HepG2 (cell line): ENCODE data around the gene MIB2. TPM values are rescaled to one million over a fixed set of nuclear protein-coding genes. Genes with fewer than 3 reads are reported as not detected.
A peak's percentile ranks its signal among the peaks of the same experiment; 100 is the strongest.

Experiments used
- CEBPG ChIP-seq: IDR thresholded peaks from 2 replicates; pipeline ENCODE4 v1.6.1; 2016
- CREB1 ChIP-seq, 2 experiments: fragments of 450-650 bp in 1 of 2; IDR thresholded peaks; 2 replicates each; pipeline ENCODE4 v1.6.1; 2016 to 2017; ENCODE audit warnings: control low read depth in 1 of 2, mild to moderate bottlenecking in 1 of 2, missing compliant biosample characterization in 1 of 2, missing genetic modification characterization in 1 of 2
- FOXK2 ChIP-seq: fragments of 450-650 bp; IDR thresholded peaks from 2 replicates; pipeline ENCODE4 v1.6.1; 2016
- HOXA3 ChIP-seq: sonication (generic); formaldehyde crosslinking; IDR thresholded peaks from 2 replicates; pipeline ENCODE4 v1.5.0; 2020; ENCODE audit warnings: missing genetic modification reagents
- KLF12 ChIP-seq: sonication (generic); formaldehyde crosslinking; IDR thresholded peaks from 2 replicates; pipeline ENCODE4 v1.4.0; 2020; ENCODE audit warnings: missing genetic modification reagents, borderline replicate concordance
- NCOA2 ChIP-seq: sonication (generic); formaldehyde crosslinking; IDR thresholded peaks from 2 replicates; pipeline ENCODE4 v1.8.0; 2022; ENCODE audit warnings: inconsistent platforms
- NCOR1 ChIP-seq: fragments of 200-600 bp; sonication (generic); IDR thresholded peaks from 2 replicates; pipeline ENCODE4 v1.7.0; 2017; ENCODE audit warnings: antibody characterized with exemption, low read length, borderline replicate concordance
- ONECUT2 ChIP-seq: sonication (generic); formaldehyde crosslinking; IDR thresholded peaks from 2 replicates; pipeline ENCODE4 v1.4.0; 2020; ENCODE audit warnings: missing genetic modification reagents
- POGK ChIP-seq: sonication (generic); formaldehyde crosslinking; conservative IDR thresholded peaks from 2 replicates; pipeline ENCODE4 v1.8.0; 2022; ENCODE audit warnings: mild to moderate bottlenecking, moderate library complexity, missing genetic modification reagents
- RARG ChIP-seq: sonication (generic); formaldehyde crosslinking; IDR thresholded peaks from 2 replicates; pipeline ENCODE4 v1.4.0; 2020; ENCODE audit warnings: low read depth, mild to moderate bottlenecking, missing genetic modification reagents
- RFX5 ChIP-seq: IDR thresholded peaks from 2 replicates; pipeline ENCODE4 v1.6.1; 2011; ENCODE audit warnings: low read depth, low read length, improper control_type of control experiment
- SAP130 ChIP-seq: IDR thresholded peaks from 2 replicates; pipeline ENCODE4 v1.6.1; 2016; ENCODE audit warnings: low read depth
- SRF ChIP-seq: IDR thresholded peaks from 2 replicates; pipeline ENCODE4 v1.6.1; 2011; ENCODE audit warnings: mild to moderate bottlenecking, low read depth, low read length, moderate library complexity
- STAG1 ChIP-seq: sonication (generic); formaldehyde crosslinking; IDR thresholded peaks from 2 replicates; pipeline ENCODE4 v1.4.0; 2020; ENCODE audit warnings: missing genetic modification reagents
- ZFP37 ChIP-seq: sonication (generic); formaldehyde crosslinking; IDR thresholded peaks from 2 replicates; pipeline ENCODE4 v1.4.0; 2020; ENCODE audit warnings: missing genetic modification reagents, borderline replicate concordance
- ZFY ChIP-seq: sonication (generic); formaldehyde crosslinking; IDR thresholded peaks from 2 replicates; pipeline ENCODE4 v1.4.0; 2020; ENCODE audit warnings: missing genetic modification reagents
- ZNF652 ChIP-seq: IDR thresholded peaks from 2 replicates; pipeline ENCODE4 v1.6.1; 2016; ENCODE audit warnings: low read depth, borderline replicate concordance
- ZNF704 ChIP-seq: sonication (generic); formaldehyde crosslinking; IDR thresholded peaks from 2 replicates; pipeline ENCODE4 v1.8.1; 2023; ENCODE audit warnings: mild to moderate bottlenecking, inconsistent platforms, moderate library complexity, missing genetic modification reagents, borderline replicate concordance
- ZNF781 ChIP-seq: sonication (generic); formaldehyde crosslinking; IDR thresholded peaks from 2 replicates; pipeline ENCODE4 v1.5.1; 2020; ENCODE audit warnings: borderline replicate concordance, mild to moderate bottlenecking, missing genetic modification reagents; ENCODE audit errors: not compliant biosample characterization
- polyA plus RNA-seq, 8 experiments: library from polyadenylated mRNA; depleted of rRNA in 3 of 8; stranded (reverse) in 7 of 8; unstranded in 1 of 8; fragments of >200 nt; fragmentation: Illumina TruSeq in 4 of 8; extraction: Trizol in 4 of 8; gene quantifications; 2 replicates each; pipeline versions ENCODE4 v1.2.1 to v1.2.3, GENCODE V29; 2011 to 2016; ENCODE audit warnings: low read depth in 4 of 8, missing spikeins in 1 of 8, mixed read lengths in 1 of 8; ENCODE audit not compliant: insufficient read depth in 1 of 8
- total RNA-seq, 5 experiments: library from RNA; depleted of rRNA; stranded (reverse); fragments of >200 nt; fragmentation: Illumina TruSeq; extraction: Trizol; gene quantifications; 2 replicates each; pipeline ENCODE4 v1.2.3, GENCODE V29; 2016; ENCODE audit warnings: low read depth in 1 of 5
- TF ChIP-seq, protein P1 (sequence below): sonication (generic); formaldehyde crosslinking; IDR thresholded peaks from 2 replicates; pipeline ENCODE4 v1.5.1; 2020; ENCODE audit warnings: mild to moderate bottlenecking, missing genetic modification reagents, borderline replicate concordance

Gene MIB2
- total and polyA plus RNA-seq, 2 of the 13 experiments (the other 11 are each of a cell fraction or from before 2014, with no cell fraction given) = 19.9 to 30.4 TPM

DNA sequence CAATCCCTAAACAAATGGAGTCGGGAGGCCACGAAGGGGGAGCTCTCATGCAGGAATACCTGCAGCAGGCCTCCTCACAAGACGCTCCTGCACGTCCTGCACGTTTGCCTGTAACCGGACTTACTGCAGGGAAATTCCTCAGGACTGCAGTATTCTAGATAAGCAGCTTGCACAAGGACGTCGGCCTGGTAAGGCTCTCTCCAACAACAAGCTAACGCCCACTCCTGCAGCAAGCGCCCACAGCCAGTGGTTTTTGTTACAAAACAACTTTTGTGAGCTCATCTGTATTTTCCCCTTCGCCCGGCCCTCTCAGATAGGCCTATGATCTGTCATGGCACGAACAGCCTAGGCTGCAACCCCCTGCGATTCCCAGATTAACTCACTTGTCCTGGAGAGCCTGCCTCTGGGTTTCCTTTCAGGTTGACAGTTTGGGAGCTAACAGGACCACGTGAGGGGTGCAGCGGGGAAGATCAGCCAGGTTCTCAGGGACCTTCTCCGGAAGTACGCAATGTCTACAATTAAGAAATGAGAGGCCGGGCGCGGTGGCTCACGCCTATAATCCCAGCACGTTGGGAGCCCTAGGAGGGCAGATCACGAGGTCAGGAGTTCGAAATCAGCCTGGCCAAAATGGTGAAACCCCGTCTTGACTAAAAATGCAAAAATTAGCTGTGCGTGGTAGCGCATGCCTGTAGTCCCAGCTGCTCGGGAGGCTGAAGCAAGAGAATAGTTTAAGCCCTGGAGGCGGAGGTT, 921 bp upstream of the MIB2 start (continued):
- TF ChIP-seq, protein P1, sequence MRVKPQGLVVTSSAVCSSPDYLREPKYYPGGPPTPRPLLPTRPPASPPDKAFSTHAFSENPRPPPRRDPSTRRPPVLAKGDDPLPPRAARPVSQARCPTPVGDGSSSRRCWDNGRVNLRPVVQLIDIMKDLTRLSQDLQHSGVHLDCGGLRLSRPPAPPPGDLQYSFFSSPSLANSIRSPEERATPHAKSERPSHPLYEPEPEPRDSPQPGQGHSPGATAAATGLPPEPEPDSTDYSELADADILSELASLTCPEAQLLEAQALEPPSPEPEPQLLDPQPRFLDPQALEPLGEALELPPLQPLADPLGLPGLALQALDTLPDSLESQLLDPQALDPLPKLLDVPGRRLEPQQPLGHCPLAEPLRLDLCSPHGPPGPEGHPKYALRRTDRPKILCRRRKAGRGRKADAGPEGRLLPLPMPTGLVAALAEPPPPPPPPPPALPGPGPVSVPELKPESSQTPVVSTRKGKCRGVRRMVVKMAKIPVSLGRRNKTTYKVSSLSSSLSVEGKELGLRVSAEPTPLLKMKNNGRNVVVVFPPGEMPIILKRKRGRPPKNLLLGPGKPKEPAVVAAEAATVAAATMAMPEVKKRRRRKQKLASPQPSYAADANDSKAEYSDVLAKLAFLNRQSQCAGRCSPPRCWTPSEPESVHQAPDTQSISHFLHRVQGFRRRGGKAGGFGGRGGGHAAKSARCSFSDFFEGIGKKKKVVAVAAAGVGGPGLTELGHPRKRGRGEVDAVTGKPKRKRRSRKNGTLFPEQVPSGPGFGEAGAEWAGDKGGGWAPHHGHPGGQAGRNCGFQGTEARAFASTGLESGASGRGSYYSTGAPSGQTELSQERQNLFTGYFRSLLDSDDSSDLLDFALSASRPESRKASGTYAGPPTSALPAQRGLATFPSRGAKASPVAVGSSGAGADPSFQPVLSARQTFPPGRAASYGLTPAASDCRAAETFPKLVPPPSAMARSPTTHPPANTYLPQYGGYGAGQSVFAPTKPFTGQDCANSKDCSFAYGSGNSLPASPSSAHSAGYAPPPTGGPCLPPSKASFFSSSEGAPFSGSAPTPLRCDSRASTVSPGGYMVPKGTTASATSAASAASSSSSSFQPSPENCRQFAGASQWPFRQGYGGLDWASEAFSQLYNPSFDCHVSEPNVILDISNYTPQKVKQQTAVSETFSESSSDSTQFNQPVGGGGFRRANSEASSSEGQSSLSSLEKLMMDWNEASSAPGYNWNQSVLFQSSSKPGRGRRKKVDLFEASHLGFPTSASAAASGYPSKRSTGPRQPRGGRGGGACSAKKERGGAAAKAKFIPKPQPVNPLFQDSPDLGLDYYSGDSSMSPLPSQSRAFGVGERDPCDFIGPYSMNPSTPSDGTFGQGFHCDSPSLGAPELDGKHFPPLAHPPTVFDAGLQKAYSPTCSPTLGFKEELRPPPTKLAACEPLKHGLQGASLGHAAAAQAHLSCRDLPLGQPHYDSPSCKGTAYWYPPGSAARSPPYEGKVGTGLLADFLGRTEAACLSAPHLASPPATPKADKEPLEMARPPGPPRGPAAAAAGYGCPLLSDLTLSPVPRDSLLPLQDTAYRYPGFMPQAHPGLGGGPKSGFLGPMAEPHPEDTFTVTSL = 0 out of 2 replicates have a peak, but pooled peaks have one; percentile 46
- TF ChIP-seq NCOA2 (CRISPR knock-in tag) = no peak
- TF ChIP-seq CEBPG (CRISPR knock-in tag) = 0 out of 2 replicates have a peak, but pooled peaks have one; percentile 21
- no peak for TF ChIP-seq ZFP37 (CRISPR knock-in tag)
- TF ChIP-seq SAP130 (CRISPR knock-in tag) = peak; percentile 53; the same call in 1 of the 2 replicates
- no peak for TF ChIP-seq ZNF704 (CRISPR knock-in tag)
- 0 out of 2 replicates have a peak, but pooled peaks have one; percentile 5 for TF ChIP-seq STAG1
- no peak for TF ChIP-seq CREB1 (IDR thresholded peaks at IDR 0.05)
- TF ChIP-seq CREB1 (CRISPR knock-in tag; IDR thresholded peaks at IDR 0.05) = peak; percentile 65
- no peak for TF ChIP-seq ZNF652
- no peak for TF ChIP-seq POGK
- TF ChIP-seq SRF = no peak
- TF ChIP-seq KLF12 (CRISPR knock-in tag) = peak; percentile 40; the same call in 1 of the 2 replicates
- no peak for TF ChIP-seq RARG (CRISPR knock-in tag)
- TF ChIP-seq RFX5 = no peak
- TF ChIP-seq FOXK2 = no peak
- TF ChIP-seq ZNF781 = peak; percentile 23
- TF ChIP-seq NCOR1 = no peak
- peak; percentile 0; the same call in 1 of the 2 replicates for TF ChIP-seq HOXA3 (CRISPR knock-in tag)
- TF ChIP-seq ONECUT2 (CRISPR knock-in tag) = no peak
- TF ChIP-seq ZFY (CRISPR knock-in tag) = peak; percentile 34; the same call in 1 of the 2 replicates
